Fibroblast of peridontal ligament (primary cell): ENCODE measurements around the gene ARSB.
"Not testable (repeated sequence)": the region's sequence is repeated elsewhere in the genome, so short reads cannot be mapped to it uniquely, and the experiment has no call there.

Source experiments
- DNase-seq: peaks from one replicate; pipeline ENCODE4 v3.0.0-alpha.2; 2010; ENCODE audit errors: extremely low read depth

Gene ARSB

GRCh38 chr5:78754655-78755054, 230.5 kb downstream of the ARSB start:
- DNase-seq = no peak

GRCh38 chr5:78753093-78753531, 232.0 kb downstream of the ARSB start:
- peak; percentile 76 for DNase-seq

- peak; percentile 76 for DNase-seq
These were observed 233.2 kb downstream of the ARSB start for GRCh38 chr5:78751872-78752271.

- DNase-seq = no peak
These were observed 234.8 kb downstream of the ARSB start for GRCh38 chr5:78750281-78750680.

GRCh38 chr5:78747705-78748359, 237.3 kb downstream of the ARSB start:
- peak; percentile 96 for DNase-seq

- DNase-seq = no peak
These were observed 238.1 kb downstream of the ARSB start for GRCh38 chr5:78747055-78747454.

GRCh38 chr5:78746021-78746770, 238.9 kb downstream of the ARSB start:
- no peak for DNase-seq

GRCh38 chr5:78744951-78745534, 240.1 kb downstream of the ARSB start:
- DNase-seq = no peak

GRCh38 chr5:78741019-78741418, 244.1 kb downstream of the ARSB start:
- DNase-seq = no peak

- DNase-seq = no peak
These were observed 246.3 kb downstream of the ARSB start for GRCh38 chr5:78738693-78739300.

GRCh38 chr5:78738104-78738503, 247.0 kb downstream of the ARSB start:
- DNase-seq = no peak

- no peak for DNase-seq
These were observed 249.2 kb downstream of the ARSB start for GRCh38 chr5:78735834-78736463.

- no peak for DNase-seq
These were observed 250.2 kb downstream of the ARSB start for GRCh38 chr5:78734950-78735349.

GRCh38 chr5:78734094-78734845, 250.8 kb downstream of the ARSB start:
- no peak for DNase-seq

GRCh38 chr5:78732721-78733120, 252.4 kb downstream of the ARSB start:
- not testable (repeated sequence) for DNase-seq

- DNase-seq = peak; percentile 27
These were observed 253.2 kb downstream of the ARSB start for GRCh38 chr5:78731884-78732283.

- DNase-seq = no peak
These were observed 254.6 kb downstream of the ARSB start for GRCh38 chr5:78730300-78731094.

GRCh38 chr5:78727786-78728761, 257.0 kb downstream of the ARSB start:
- no peak for DNase-seq
